ENCODE results near the gene NR2E1.

Gene NR2E1

DNA sequence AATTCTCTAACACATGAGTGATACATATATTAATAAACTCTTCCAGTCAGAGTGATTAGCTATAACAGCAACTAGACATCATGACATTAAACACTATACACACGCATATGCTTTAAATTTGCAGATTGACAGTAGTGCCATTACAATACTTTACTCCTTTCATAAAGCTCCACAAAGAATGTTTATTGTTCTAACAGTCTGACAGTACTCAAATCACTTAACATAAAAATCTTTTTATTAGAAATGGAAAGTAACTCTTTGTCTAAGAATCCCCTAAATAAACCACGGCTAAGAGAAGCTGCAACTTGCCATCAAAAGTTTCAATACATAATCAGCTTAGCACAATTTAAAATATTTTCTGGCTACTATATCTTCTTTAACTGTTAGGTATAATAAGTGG is 71.0 kb downstream of the NR2E1 start:
- Histone ChIP-seq H3K9me2 (replicated peaks; ENCODE audit: low read depth, low read length) (no peaks in the 10 kb centered on the region), H3K4me2 (ENCODE audit: low read depth, low read length, poor library complexity, severe bottlenecking) (no peak overlapping the region), H3K9me3 (ENCODE audit: insufficient read depth, low read depth, low read length) (peaks cover 4% of the 10 kb centered on the region; the same call in 1 of the 2 replicates), H3K27me3 (ENCODE audit: insufficient read depth, low read length, poor library complexity, severe bottlenecking) (no peaks in the 10 kb centered on the region), H3K9ac (ENCODE audit: low read depth, low read length, poor library complexity, severe bottlenecking) (no peak overlapping the region), H3F3A (ENCODE audit: low read depth) (no peaks in the 10 kb centered on the region), H3K4me1 (ENCODE audit: insufficient read depth, low read length, poor library complexity, severe bottlenecking) (no peaks in the 10 kb centered on the region), H3K36me3 (ENCODE audit: insufficient read depth, low read length) (peaks cover 33% of the 10 kb centered on the region; the same call in 1 of the 2 replicates), H3K4me3 (ENCODE audit: low read length, poor library complexity, severe bottlenecking) (no peak overlapping the region), H2AFZ (ENCODE audit: low read length) (no peak overlapping the region), H4K20me1 (ENCODE audit: insufficient read depth, low read length, poor library complexity, severe bottlenecking) (peaks cover 28% of the 10 kb centered on the region), H3K79me2 (ENCODE audit: insufficient read depth, low read length) (peaks cover 85% of the 10 kb centered on the region)
- no peak for TF ChIP-seq EZH2phosphoT487 (IDR thresholded peaks at IDR 0.05; ENCODE audit: borderline replicate concordance)
- TF ChIP-seq, protein P1, sequence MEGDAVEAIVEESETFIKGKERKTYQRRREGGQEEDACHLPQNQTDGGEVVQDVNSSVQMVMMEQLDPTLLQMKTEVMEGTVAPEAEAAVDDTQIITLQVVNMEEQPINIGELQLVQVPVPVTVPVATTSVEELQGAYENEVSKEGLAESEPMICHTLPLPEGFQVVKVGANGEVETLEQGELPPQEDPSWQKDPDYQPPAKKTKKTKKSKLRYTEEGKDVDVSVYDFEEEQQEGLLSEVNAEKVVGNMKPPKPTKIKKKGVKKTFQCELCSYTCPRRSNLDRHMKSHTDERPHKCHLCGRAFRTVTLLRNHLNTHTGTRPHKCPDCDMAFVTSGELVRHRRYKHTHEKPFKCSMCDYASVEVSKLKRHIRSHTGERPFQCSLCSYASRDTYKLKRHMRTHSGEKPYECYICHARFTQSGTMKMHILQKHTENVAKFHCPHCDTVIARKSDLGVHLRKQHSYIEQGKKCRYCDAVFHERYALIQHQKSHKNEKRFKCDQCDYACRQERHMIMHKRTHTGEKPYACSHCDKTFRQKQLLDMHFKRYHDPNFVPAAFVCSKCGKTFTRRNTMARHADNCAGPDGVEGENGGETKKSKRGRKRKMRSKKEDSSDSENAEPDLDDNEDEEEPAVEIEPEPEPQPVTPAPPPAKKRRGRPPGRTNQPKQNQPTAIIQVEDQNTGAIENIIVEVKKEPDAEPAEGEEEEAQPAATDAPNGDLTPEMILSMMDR (conservative IDR thresholded peaks at IDR 0.05; ENCODE audit: low read length) = no peak

DNA sequence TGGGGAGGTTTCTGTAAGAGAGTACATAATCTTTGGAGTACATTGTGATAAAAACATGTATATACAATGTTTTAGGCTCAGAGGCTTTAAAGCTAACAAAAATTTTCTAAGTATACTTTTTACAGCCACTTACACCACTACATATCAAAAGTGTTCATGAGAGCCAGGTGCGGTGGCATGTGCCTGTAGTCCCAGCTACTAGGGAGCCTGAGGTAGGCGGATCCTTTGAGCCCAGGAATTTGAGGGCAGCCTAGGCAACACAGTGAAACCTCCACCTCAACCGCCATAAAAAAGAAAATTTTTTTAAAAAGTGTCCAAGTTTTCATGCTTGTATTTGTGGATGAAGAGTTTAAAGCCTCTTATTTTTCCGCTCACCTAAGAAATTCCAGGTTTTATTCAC is 72.5 kb downstream of the NR2E1 start:
- Histone ChIP-seq H3K4me3 (ENCODE audit: low read length, poor library complexity, severe bottlenecking) (no peak overlapping the region), H3K9ac (ENCODE audit: low read depth, low read length, poor library complexity, severe bottlenecking) (no peak overlapping the region), H3K4me2 (ENCODE audit: low read depth, low read length, poor library complexity, severe bottlenecking) (no peak overlapping the region), H3F3A (ENCODE audit: low read depth) (no peaks in the 10 kb centered on the region), H3K4me1 (ENCODE audit: insufficient read depth, low read length, poor library complexity, severe bottlenecking) (no peaks in the 10 kb centered on the region), H4K20me1 (ENCODE audit: insufficient read depth, low read length, poor library complexity, severe bottlenecking) (peaks cover 20% of the 10 kb centered on the region), H3K9me2 (replicated peaks; ENCODE audit: low read depth, low read length) (no peaks in the 10 kb centered on the region), H3K27me3 (ENCODE audit: insufficient read depth, low read length, poor library complexity, severe bottlenecking) (no peaks in the 10 kb centered on the region), H3K79me2 (ENCODE audit: insufficient read depth, low read length) (peaks cover 86% of the 10 kb centered on the region), H2AFZ (ENCODE audit: low read length) (no peak overlapping the region), H3K9me3 (ENCODE audit: insufficient read depth, low read depth, low read length) (peaks cover 13% of the 10 kb centered on the region; the same call in 1 of the 2 replicates), H3K36me3 (ENCODE audit: insufficient read depth, low read length) (peaks cover 38% of the 10 kb centered on the region; the same call in 1 of the 2 replicates)
- TF ChIP-seq, protein P1 (conservative IDR thresholded peaks at IDR 0.05; ENCODE audit: low read length) = no peak
- TF ChIP-seq EZH2phosphoT487 (IDR thresholded peaks at IDR 0.05; ENCODE audit: borderline replicate concordance) = no peak
